Right lobe of liver (tissue), 4 donors: ENCODE data around the gene STX5.

Experiments used
- CTCF ChIP-seq, 4 donors: fragments of 200-600 bp in 3 of 4; fragments of 450-650 bp in 1 of 4; IDR thresholded peaks; one replicate each; pipeline versions ENCODE4 v1.5.1 to v1.8.0; 2016 to 2022; ENCODE audit warnings: antibody characterized with exemption in 4 of 4, mild to moderate bottlenecking in 2 of 4
- POLR2A ChIP-seq: fragments of 450-650 bp; IDR thresholded peaks from one replicate; pipeline ENCODE4 v1.6.1; 2017; ENCODE audit warnings: antibody characterized with exemption, mild to moderate bottlenecking
- donor health status: DM: no; HTN: no; CAD: no.
- donor health status: DM: no; HTN: no; CAD: no.
- donor health status: DM: no; HTN: yes; CAD: no.

GRCh38 chr11:62860835-62861563 is 29.1 kb upstream of the STX5 start:
- TF ChIP-seq CTCF (IDR thresholded peaks at IDR 0.05): no peak
- TF ChIP-seq POLR2A: no peak
